Cardiac septum (tissue), 1 donor: ENCODE data around the gene PSMD3. TPM values are rescaled to one million over a fixed set of nuclear protein-coding genes. Genes with fewer than 3 reads are reported as not detected.
"Not testable (repeated sequence)": the region's sequence is repeated elsewhere in the genome, so short reads cannot be mapped to it uniquely, and the experiment has no call there.

ENCODE experiments used
- DNase-seq: peaks from one replicate; pipeline ENCODE4 v3.0.0-alpha.2; 2020; ENCODE audit warnings: low spot score
- intact Hi-C: fragments of 100-400 bp; cut with DNase I; formaldehyde crosslinking; loops from one replicate; pipeline ENCODE4 v1.14.0; 2022
- total RNA-seq: library from RNA; stranded (reverse); fragmentation: NEBNext Ultra II Directional; extraction: Animal tissue kit (Norgen Biotek cat#: 25700); gene quantifications from one replicate; pipeline ENCODE4 v1.2.1, GENCODE V29; 2021
- donor health status: DM: no; HTN: no; CAD: no.

The PSMD3 gene
- total RNA-seq, 1 donor from 2014 or later, result 85.2 TPM

- intact Hi-C loops, result no loop called here
- DNase-seq, result no peak
Measured at GRCh38 chr17:39988206-39988810, 7.7 kb downstream of the PSMD3 start.

GRCh38 chr17:39994448-39994847, 13.8 kb downstream of the PSMD3 start:
- intact Hi-C loops, result no loop called here
- DNase-seq, result no peak

GRCh38 chr17:39995438-39995837, 14.8 kb downstream of the PSMD3 start:
- DNase-seq, result no peak
- intact Hi-C loops, result no loop called here

- intact Hi-C loops, result no loop called here
- no peak for DNase-seq
Measured at GRCh38 chr17:39996162-39996561, 15.6 kb downstream of the PSMD3 start.

- intact Hi-C loops, result no loop called here
- no peak for DNase-seq
Measured at GRCh38 chr17:39996800-39997199, 16.2 kb downstream of the PSMD3 start.

GRCh38 chr17:39997543-39997942, 16.9 kb downstream of the PSMD3 start:
- intact Hi-C loops, result no loop called here
- DNase-seq, result no peak

- DNase-seq, result no peak
- intact Hi-C loops, result no loop called here
Measured at GRCh38 chr17:39999067-39999466, 18.5 kb downstream of the PSMD3 start.

- intact Hi-C loops, result no loop called here
- DNase-seq, result no peak
Measured at GRCh38 chr17:40000161-40000560, 19.6 kb downstream of the PSMD3 start.

- DNase-seq, intact Hi-C loops: not testable (repeated sequence)
Measured at GRCh38 chr17:40001335-40001734, 20.7 kb downstream of the PSMD3 start.

- no peak for DNase-seq
- intact Hi-C loops, result no loop called here
Measured at GRCh38 chr17:40004072-40004471, 23.5 kb downstream of the PSMD3 start.

GRCh38 chr17:40004712-40005111, 24.1 kb downstream of the PSMD3 start:
- DNase-seq, result no peak

GRCh38 chr17:40005520-40005919, 24.9 kb downstream of the PSMD3 start:
- intact Hi-C loops, result no loop called here
- DNase-seq, result no peak

More at GRCh38 chr17:40004712-40005111, 24.1 kb downstream of the PSMD3 start:
- intact Hi-C loops, result no loop called here

GRCh38 chr17:40010946-40011500, 30.4 kb downstream of the PSMD3 start:
- DNase-seq, result not testable (repeated sequence)
- intact Hi-C loops, result loop anchor here (5.0 to 10.0 kb wide), 3 partner anchors 156 to 284 kb away; no protein-coding TSS in a partner anchor

GRCh38 chr17:40012017-40012647, 31.5 kb downstream of the PSMD3 start:
- intact Hi-C loops, result loop anchor here (2.0 to 10.0 kb wide), 4 partner anchors 15 to 283 kb away; no protein-coding TSS in a partner anchor
- DNase-seq, result not testable (repeated sequence)

GRCh38 chr17:40014375-40014980, 33.9 kb downstream of the PSMD3 start:
- no peak for DNase-seq
- intact Hi-C loops, result loop anchor here (5.0 to 10.0 kb wide), 3 partner anchors 153 to 280 kb away; no protein-coding TSS in a partner anchor

GRCh38 chr17:40015005-40015997, 34.7 kb downstream of the PSMD3 start, which contains the start of gene CSF3:
Gene CSF3 (plus strand): TSS chr17:40015440. CDS start chr17:40015475, 35 bp downstream.
- DNase-seq, result no peak

GRCh38 chr17:40015998-40016985, 35.7 kb downstream of the PSMD3 start:
- DNase-seq, result no peak
- intact Hi-C loops, result loop anchor here (10.0 kb wide), 2 partner anchors 179 to 279 kb away; no protein-coding TSS in a partner anchor

More at GRCh38 chr17:40015005-40015997, 34.7 kb downstream of the PSMD3 start, which contains the start of gene CSF3:
- intact Hi-C loops, result loop anchor here (10.0 kb wide), 2 partner anchors 180 to 280 kb away; no protein-coding TSS in a partner anchor
